Measurements from ENCODE around the gene MCF2L2. TPM values are rescaled to one million over a fixed set of nuclear protein-coding genes. Genes with fewer than 3 reads are reported as not detected.

The MCF2L2 gene
- total RNA-seq, 1 donor, result under 0.01 TPM

GRCh38 chr3:183308751-183309150 is 119.7 kb downstream of the MCF2L2 start:
- DNase-seq (ENCODE audit: insufficient read length, low spot score, missing footprints), result no peak
- no peaks in the 10 kb centered on the region for H3K79me2 ChIP-seq (ENCODE audit: insufficient read depth, low read length)
- peaks cover 5% of the 10 kb centered on the region for H3K27me3 ChIP-seq (ENCODE audit: insufficient read depth, low read length)
- no peak overlapping the region for H3K27ac ChIP-seq (ENCODE audit: low read depth, low read length)
- no peak overlapping the region for H2AFZ ChIP-seq (ENCODE audit: low read length)
- H3K36me3 ChIP-seq (ENCODE audit: insufficient read depth, low read length), result no peaks in the 10 kb centered on the region
- H3K4me3 ChIP-seq (ENCODE audit: insufficient read depth, low read length), result no peak overlapping the region
- TF ChIP-seq, protein P1, sequence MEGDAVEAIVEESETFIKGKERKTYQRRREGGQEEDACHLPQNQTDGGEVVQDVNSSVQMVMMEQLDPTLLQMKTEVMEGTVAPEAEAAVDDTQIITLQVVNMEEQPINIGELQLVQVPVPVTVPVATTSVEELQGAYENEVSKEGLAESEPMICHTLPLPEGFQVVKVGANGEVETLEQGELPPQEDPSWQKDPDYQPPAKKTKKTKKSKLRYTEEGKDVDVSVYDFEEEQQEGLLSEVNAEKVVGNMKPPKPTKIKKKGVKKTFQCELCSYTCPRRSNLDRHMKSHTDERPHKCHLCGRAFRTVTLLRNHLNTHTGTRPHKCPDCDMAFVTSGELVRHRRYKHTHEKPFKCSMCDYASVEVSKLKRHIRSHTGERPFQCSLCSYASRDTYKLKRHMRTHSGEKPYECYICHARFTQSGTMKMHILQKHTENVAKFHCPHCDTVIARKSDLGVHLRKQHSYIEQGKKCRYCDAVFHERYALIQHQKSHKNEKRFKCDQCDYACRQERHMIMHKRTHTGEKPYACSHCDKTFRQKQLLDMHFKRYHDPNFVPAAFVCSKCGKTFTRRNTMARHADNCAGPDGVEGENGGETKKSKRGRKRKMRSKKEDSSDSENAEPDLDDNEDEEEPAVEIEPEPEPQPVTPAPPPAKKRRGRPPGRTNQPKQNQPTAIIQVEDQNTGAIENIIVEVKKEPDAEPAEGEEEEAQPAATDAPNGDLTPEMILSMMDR (IDR thresholded peaks at IDR 0.05; ENCODE audit: extremely low read depth, low read depth, low read length), result no peak
- H3K4me2 ChIP-seq (ENCODE audit: insufficient read depth, low read length), result no peak overlapping the region
- H3K9me3 ChIP-seq (ENCODE audit: low read depth, low read length), result no peaks in the 10 kb centered on the region
- peaks cover 3% of the 10 kb centered on the region for H3K4me1 ChIP-seq (ENCODE audit: insufficient read depth, low read length)
- no peaks in the 10 kb centered on the region for H4K20me1 ChIP-seq (ENCODE audit: insufficient read depth, low read length)

DNA sequence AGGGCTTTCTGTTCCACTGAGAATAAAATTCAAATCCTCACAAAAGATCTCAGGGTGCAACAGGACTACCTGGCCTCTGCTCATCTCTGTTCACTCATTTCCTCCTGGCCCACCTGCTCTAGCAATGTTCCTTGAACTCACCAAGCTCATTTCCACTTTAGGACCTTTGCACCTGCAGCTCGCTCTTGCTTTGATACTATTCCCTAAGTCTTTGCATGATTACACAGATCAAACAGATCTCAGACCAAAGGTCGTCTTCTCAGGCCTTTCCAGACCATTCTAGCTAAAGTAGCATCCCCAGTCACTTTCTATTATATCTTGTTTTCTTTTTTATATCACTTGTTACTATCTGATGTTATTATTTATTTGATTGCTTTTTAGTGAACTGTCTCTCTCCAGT is 120.7 kb downstream of the MCF2L2 start:
- Histone ChIP-seq H3K4me3 (ENCODE audit: insufficient read depth, low read length) (no peak overlapping the region), H3K4me2 (ENCODE audit: insufficient read depth, low read length) (no peak overlapping the region), H3K9me3 (ENCODE audit: low read depth, low read length) (no peaks in the 10 kb centered on the region), H3K79me2 (ENCODE audit: insufficient read depth, low read length) (no peaks in the 10 kb centered on the region), H3K4me1 (ENCODE audit: insufficient read depth, low read length) (peaks cover 3% of the 10 kb centered on the region), H4K20me1 (ENCODE audit: insufficient read depth, low read length) (no peaks in the 10 kb centered on the region), H2AFZ (ENCODE audit: low read length) (no peak overlapping the region), H3K36me3 (ENCODE audit: insufficient read depth, low read length) (no peaks in the 10 kb centered on the region), H3K27ac (ENCODE audit: low read depth, low read length) (no peak overlapping the region), H3K27me3 (ENCODE audit: insufficient read depth, low read length) (peaks cover 5% of the 10 kb centered on the region)
- no peak for DNase-seq (ENCODE audit: insufficient read length, low spot score, missing footprints)
- TF ChIP-seq, protein P1 (IDR thresholded peaks at IDR 0.05; ENCODE audit: extremely low read depth, low read depth, low read length), result no peak

DNA sequence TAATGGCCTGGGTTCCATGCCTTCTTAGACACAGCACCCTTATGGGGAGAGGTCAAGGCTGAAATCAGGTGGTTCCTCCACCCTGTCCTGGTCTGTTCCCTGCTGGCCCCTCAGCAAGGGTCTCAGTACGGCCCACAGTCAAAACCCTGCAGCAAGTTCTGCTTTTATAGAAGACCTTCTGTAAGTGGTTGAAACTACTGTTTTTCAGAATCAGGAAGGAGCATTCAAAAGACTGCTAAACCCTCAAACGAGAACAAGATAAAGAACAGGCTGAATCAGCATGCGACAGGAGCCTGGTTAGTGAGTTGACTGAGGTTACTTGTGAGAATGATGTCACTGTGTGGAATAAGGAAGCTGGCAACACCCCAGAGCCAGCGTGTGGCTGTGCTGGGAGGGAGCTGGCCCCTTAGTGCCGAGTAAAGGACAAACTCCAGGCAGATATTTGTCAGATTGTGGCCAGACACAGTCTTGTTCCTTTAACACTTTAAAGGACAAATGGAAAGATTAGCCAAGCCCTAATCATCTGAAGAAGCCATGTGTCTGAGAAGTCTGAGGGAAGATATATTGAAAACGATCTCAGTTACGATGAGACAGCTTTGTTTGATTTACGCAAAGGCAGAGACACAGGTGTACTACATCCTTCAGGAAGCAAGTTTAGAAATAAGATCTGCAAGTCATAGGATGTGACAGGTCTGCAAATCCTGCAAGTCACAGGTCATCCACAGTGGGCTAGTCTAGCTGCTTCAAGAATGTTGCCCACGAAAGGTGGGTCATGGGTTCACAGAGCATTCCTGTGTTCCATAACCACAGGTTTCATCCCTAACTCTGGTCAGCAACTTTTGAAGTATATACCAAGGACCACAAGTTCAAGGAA is 121.4 kb downstream of the MCF2L2 start:
- DNase-seq (ENCODE audit: insufficient read length, low spot score, missing footprints), result no peak
- Histone ChIP-seq H2AFZ (ENCODE audit: low read length) (peak overlapping the region; percentile 14), H3K4me2 (ENCODE audit: insufficient read depth, low read length) (no peak overlapping the region), H3K79me2 (ENCODE audit: insufficient read depth, low read length) (no peaks in the 10 kb centered on the region), H3K27me3 (ENCODE audit: insufficient read depth, low read length) (peaks cover 5% of the 10 kb centered on the region), H3K27ac (ENCODE audit: low read depth, low read length) (no peak overlapping the region), H3K4me1 (ENCODE audit: insufficient read depth, low read length) (peaks cover 3% of the 10 kb centered on the region), H3K36me3 (ENCODE audit: insufficient read depth, low read length) (no peaks in the 10 kb centered on the region), H3K9me3 (ENCODE audit: low read depth, low read length) (no peaks in the 10 kb centered on the region), H4K20me1 (ENCODE audit: insufficient read depth, low read length) (no peaks in the 10 kb centered on the region), H3K4me3 (ENCODE audit: insufficient read depth, low read length) (no peak overlapping the region)
- TF ChIP-seq, protein P1 (IDR thresholded peaks at IDR 0.05; ENCODE audit: extremely low read depth, low read depth, low read length), result no peak

DNA sequence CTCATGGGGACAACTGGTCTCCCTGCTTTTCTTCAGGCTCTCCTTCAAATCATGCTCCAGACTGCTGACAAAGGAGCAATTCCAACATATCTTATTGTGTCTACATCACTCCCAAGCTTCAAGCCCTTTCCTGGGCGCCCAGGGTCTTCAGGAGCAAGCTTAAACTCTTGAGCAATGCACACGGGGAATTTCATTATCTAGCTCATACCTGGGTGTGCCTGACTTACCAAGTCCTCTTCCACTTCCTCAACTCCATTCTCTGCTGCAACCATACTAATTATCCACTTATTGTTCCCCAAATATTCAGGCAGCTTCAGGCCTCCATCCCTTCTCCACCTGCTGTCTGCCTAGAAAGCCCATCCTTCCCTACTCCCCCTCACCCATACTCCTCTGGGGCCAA is 124.7 kb downstream of the MCF2L2 start:
- no peak overlapping the region for H2AFZ ChIP-seq (ENCODE audit: low read length)
- TF ChIP-seq, protein P1 (IDR thresholded peaks at IDR 0.05; ENCODE audit: extremely low read depth, low read depth, low read length), result no peak
- H3K4me1 ChIP-seq (ENCODE audit: insufficient read depth, low read length), result peaks cover 11% of the 10 kb centered on the region
- no peaks in the 10 kb centered on the region for H3K27me3 ChIP-seq (ENCODE audit: insufficient read depth, low read length)
- H3K36me3 ChIP-seq (ENCODE audit: insufficient read depth, low read length), result no peaks in the 10 kb centered on the region
- no peaks in the 10 kb centered on the region for H3K9me3 ChIP-seq (ENCODE audit: low read depth, low read length)
- H3K4me3 ChIP-seq (ENCODE audit: insufficient read depth, low read length), result no peak overlapping the region
- no peak overlapping the region for H3K4me2 ChIP-seq (ENCODE audit: insufficient read depth, low read length)
- no peaks in the 10 kb centered on the region for H4K20me1 ChIP-seq (ENCODE audit: insufficient read depth, low read length)
- no peak overlapping the region for H3K27ac ChIP-seq (ENCODE audit: low read depth, low read length)
- DNase-seq (ENCODE audit: insufficient read length, low spot score, missing footprints), result no peak
- no peaks in the 10 kb centered on the region for H3K79me2 ChIP-seq (ENCODE audit: insufficient read depth, low read length)

Data from osteoblast (primary cell).